ENCODE results near the gene SLC26A4. TPM values are rescaled to one million over a fixed set of nuclear protein-coding genes. Genes with fewer than 3 reads are reported as not detected.
A peak's percentile ranks its signal among the peaks of the same experiment; 100 is the strongest.

The SLC26A4 gene
- 1 to 10 TPM in 2 of 4 donors, under 1 TPM in 2; 0.65 to 2.2 (median 0.98) TPM for total RNA-seq

DNA sequence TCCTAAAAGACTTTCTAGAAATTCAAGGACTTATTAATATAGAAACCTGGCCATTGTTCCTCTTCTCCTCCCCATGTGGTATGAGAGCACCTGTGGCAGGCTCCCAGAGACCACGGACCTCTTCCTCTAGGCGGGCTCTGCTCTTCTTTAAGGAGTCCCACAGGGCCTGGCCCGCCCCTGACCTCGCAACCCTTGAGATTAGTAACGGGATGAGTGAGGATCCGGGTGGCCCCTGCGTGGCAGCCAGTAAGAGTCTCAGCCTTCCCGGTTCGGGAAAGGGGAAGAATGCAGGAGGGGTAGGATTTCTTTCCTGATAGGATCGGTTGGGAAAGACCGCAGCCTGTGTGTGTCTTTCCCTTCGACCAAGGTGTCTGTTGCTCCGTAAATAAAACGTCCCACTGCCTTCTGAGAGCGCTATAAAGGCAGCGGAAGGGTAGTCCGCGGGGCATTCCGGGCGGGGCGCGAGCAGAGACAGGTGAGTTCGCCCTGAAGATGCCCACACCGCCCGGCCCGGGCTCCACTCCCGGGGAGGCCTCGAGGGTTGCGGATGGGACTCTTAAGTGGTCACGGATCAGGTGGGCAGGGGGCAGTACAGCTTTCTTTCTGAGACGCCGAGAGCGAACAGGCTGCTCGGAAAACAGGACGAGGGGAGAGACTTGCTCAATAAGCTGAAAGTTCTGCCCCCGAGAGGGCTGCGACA is at the start of gene SLC26A4:
Gene SLC26A4 (plus strand): TSS at position 448 of the 700 bp plus-strand sequence. CDS start 814 bp downstream, outside the sequence.
- peak; percentile 21 for ATAC-seq (ENCODE audit: low FRiP score)
- no peak for DNase-seq (ENCODE audit: low spot score)
- TF ChIP-seq, protein P1, sequence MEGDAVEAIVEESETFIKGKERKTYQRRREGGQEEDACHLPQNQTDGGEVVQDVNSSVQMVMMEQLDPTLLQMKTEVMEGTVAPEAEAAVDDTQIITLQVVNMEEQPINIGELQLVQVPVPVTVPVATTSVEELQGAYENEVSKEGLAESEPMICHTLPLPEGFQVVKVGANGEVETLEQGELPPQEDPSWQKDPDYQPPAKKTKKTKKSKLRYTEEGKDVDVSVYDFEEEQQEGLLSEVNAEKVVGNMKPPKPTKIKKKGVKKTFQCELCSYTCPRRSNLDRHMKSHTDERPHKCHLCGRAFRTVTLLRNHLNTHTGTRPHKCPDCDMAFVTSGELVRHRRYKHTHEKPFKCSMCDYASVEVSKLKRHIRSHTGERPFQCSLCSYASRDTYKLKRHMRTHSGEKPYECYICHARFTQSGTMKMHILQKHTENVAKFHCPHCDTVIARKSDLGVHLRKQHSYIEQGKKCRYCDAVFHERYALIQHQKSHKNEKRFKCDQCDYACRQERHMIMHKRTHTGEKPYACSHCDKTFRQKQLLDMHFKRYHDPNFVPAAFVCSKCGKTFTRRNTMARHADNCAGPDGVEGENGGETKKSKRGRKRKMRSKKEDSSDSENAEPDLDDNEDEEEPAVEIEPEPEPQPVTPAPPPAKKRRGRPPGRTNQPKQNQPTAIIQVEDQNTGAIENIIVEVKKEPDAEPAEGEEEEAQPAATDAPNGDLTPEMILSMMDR (IDR thresholded peaks at IDR 0.05) = no peak

DNA sequence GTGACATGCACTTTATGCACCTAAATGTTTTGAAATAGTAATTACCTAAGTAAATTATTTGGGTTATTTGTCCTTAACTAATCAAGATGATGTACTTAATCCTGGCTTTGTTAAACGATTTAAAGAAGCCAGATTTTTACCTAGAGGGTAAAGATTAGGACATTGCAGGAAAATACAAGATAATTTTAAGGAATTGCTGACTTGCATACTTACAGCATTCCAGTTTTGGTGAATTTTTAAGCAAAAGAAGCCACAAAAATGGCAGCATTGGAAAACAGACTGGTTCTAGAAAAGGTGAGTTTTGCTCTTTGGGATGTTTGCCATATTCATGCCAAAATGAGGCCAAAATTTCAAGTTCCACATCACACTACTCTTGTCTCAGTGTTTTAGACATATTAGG is 47.2 kb upstream of the SLC26A4 start:
- DNase-seq (ENCODE audit: low spot score) (no peak), ATAC-seq (ENCODE audit: low FRiP score) (no peak)
- TF ChIP-seq, protein P1 (IDR thresholded peaks at IDR 0.05) = no peak

DNA sequence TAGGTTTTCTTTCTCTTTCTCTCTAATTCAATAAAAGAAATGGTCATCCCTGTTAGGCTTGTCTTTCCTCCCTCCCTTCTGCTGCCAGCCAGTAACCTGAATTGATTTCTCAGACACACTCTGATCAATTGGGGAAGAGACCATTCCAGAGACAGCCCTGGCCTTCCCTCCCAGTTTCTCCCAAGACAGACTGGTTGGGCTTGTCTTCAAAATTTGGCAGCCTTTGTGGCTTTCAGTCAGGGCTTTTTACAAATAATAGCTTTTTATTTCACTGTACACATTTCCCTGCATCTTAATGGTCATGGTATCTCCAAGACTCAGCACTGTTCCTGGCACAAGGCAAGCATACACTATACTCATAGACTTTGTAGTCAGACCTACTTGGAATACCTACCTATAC is 46.7 kb upstream of the SLC26A4 start:
- TF ChIP-seq, protein P1 (IDR thresholded peaks at IDR 0.05) = no peak
- DNase-seq (ENCODE audit: low spot score) (no peak), ATAC-seq (ENCODE audit: low FRiP score) (no peak)

DNA sequence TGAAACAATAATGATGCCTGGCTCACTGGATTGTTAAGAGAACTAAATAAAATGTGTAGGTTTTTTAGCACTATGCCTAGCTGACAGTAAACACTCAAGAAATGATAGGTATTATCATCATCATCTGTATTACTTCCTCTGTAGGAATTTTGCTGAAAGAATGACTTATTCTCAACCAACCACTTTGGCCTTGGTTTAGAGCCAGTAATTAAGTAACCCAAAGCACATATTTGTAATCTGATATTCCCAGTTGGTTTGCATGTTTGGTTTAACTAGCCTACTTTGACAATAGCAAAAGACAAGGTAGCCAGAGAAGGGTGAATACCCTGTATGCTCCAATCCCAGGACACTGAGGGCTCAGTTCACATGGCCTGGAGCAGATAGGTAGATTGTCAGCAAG is 46.2 kb upstream of the SLC26A4 start:
- DNase-seq (ENCODE audit: low spot score) (no peak), ATAC-seq (ENCODE audit: low FRiP score) (no peak)
- TF ChIP-seq, protein P1 (IDR thresholded peaks at IDR 0.05) = no peak

DNA sequence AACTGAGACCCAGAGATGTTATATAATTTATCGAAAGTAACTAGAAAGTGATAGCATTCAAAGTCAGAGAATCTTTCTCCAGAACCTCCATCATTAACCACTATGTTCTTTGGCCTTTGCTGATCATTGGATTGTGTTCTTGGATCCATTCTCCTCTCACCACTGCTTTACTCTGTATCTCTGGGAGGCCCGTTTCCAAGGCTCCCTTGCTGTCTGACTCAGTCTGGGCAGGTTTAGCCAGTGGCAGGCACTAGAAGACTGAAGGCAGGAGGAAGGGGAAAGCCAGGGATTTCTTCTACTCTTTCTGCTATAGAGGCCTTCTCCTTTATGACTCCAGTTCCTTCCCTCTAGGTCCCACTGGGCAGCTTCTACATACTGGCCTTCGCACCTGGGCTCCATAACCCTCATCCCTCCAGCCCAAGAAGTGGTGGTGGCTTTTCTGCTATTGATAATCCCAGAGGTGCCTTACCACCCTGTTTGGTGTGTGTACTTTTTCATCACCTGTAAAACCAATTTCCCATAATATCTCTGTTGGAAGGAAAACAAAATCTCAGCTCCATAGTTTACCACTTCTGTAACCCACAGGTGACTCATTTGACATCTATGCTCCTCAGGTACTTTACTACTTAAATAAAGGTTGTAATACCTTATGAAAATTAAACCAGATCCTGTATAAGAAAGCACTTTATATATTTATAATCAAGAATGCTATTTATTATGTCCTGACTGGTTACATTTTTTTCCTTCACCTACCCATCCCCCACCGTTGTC is 44.5 kb upstream of the SLC26A4 start:
- ATAC-seq (ENCODE audit: low FRiP score) (no peak), DNase-seq (ENCODE audit: low spot score) (no peak)
- TF ChIP-seq, protein P1 (IDR thresholded peaks at IDR 0.05) = no peak

DNA sequence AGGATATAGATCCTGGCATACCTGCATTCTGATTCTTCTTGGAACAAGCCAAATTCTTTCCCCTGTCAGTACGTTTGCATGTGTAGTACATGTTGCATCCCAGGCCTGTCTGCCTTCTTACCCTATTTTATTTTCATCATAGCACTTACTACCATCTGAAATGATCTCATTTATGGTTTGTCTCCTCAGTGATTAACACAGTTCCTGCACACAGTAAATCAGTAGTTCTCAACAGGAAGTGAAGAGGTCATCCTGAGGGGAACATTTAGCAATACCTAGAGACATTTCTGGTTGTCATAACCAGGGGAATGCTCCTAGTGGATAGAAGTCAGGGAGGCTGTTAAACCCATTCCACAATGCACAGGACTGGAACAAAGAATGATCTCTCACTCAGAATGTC is 38.2 kb upstream of the SLC26A4 start:
- ATAC-seq (ENCODE audit: low FRiP score) (peak; percentile 57), DNase-seq (ENCODE audit: low spot score) (no peak)
- TF ChIP-seq, protein P1 (IDR thresholded peaks at IDR 0.05) = no peak

Data from omental fat pad (tissue), 4 donors.